HG02981 (cell line): ENCODE data around the gene KDM4F.
A peak's percentile ranks its signal among the peaks of the same experiment; 100 is the strongest.

ENCODE experiments used
- ATAC-seq: cut with Tn5 transposase; IDR thresholded peaks from one replicate; pipeline ENCODE4 v1.9.1; 2021; ENCODE audit warnings: mild to moderate bottlenecking, moderate library complexity; ENCODE audit not compliant: unreplicated experiment

Gene KDM4F

DNA sequence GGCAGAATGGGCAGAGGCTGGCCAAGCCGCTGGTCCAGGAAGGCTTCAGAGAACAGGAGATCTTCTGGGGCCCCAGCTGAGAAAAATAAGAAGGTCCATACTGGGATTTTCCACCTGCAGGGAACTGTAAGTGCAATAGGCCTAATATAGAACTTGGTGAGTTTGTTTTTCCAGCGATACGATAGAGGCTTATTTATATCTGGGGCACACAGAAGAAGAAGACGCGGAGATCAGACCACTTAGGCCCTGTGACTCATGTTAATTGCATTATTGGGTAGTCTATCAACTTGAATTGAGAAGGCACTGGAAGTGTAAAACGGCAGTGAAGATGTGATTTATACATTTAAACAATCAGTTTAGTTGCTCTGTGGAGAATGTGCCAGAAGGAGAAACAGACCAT, 9.8 kb downstream of the KDM4F start:
- no peak for ATAC-seq

DNA sequence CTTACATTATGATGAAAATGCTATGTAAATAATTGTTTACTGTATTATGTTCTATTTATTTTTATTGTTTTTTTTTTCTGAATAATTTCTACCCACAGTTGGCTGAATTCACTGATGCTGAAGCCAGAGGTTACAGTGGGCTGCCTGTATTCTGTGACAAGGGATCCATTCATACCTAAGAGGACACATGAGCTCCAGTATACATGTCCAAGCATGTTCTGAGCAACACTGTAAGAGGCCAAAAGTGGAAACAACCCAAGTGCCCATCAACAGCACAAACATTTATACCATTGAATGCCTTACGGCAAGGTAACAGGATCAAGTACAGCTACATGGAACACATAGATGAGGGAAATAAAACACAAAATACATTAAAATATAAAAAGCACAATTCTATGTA, 16.1 kb downstream of the KDM4F start:
- no peak for ATAC-seq

- ATAC-seq, result peak; percentile 29
Observed at GRCh38 chr11:95066716-95067038, 17.5 kb downstream of the KDM4F start, which contains the start of gene SRSF8. SRSF8 (plus strand) TSS chr11:95066919; CDS start chr11:95067227, 308 bp downstream.

DNA sequence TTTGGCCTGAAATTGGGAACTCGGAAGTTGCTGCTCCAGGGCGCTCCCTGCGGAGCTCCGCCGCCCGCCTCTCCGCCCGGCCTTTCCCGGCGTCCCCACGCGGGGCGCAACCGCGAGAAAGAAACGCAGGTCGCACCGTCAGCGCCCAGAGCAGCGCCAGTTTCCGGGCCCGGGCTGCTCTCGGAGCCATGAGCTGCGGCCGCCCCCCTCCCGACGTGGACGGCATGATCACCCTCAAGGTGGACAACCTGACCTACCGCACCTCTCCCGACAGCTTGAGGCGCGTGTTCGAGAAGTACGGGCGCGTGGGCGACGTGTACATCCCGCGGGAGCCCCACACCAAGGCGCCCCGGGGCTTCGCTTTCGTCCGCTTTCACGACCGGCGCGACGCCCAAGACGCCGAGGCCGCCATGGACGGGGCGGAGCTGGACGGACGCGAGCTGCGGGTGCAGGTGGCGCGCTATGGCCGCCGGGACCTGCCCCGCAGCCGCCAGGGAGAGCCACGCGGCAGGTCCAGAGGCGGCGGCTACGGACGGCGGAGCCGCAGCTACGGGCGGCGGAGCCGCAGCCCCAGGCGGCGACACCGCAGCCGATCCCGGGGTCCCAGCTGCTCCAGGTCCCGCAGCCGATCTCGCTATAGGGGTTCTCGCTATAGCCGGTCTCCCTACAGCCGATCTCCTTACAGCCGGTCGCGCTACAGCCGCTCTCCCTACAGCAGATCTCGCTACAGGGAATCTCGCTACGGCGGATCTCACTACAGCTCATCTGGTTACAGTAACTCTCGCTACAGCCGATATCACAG, 18.0 kb downstream of the KDM4F start:
- ATAC-seq, result peak; percentile 56

GRCh38 chr11:95067841-95068219, 18.6 kb downstream of the KDM4F start:
- no peak for ATAC-seq

GRCh38 chr11:95068549-95068948, 19.3 kb downstream of the KDM4F start:
- peak; percentile 72 for ATAC-seq

DNA sequence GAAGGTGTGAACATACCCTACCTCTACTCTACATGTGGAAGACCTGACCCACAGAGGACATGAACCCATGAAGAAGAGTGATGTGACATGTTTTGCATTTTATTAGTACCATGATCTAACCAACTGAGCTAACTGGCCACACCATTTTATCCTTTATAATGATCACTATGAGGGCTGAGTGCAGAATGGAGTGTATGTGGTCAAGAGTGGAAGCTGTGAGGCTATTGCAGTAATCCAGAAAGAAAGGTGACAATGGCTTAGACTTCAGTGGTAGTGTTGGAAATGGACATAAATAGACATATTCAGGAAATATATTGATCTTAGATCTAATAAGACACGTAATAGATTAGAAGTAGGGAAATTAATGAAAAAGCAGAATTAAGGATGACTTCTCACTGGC, 21.2 kb downstream of the KDM4F start:
- ATAC-seq, result no peak

GRCh38 chr11:95072948-95073347, 23.7 kb downstream of the KDM4F start:
- no peak for ATAC-seq

- no peak for ATAC-seq
Observed at GRCh38 chr11:95074792-95075563, 25.8 kb downstream of the KDM4F start.

GRCh38 chr11:95076416-95076815, 27.2 kb downstream of the KDM4F start:
- peak; percentile 81 for ATAC-seq

- no peak for ATAC-seq
Observed at GRCh38 chr11:95076981-95077380, 27.8 kb downstream of the KDM4F start.

DNA sequence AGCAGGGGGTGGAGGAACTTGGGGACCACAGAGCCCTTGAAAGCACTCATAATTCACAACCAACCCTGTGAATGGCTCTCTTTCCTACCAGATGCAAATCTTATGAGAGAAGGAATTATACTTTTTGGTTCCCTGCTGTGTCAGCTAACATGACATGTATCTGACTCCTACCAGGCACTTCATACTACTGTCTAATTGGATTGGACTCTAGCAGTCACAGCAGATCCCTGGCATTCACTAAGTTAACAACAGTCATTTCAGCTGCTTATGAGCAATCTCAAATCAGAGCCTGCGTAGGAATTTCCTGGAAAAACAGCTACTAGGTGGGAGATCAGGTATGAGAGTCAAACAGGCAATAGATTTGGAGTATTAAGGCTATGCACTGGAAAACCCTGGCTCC, 29.3 kb downstream of the KDM4F start:
- ATAC-seq, result no peak

GRCh38 chr11:95081010-95081409, 31.8 kb downstream of the KDM4F start:
- no peak for ATAC-seq

DNA sequence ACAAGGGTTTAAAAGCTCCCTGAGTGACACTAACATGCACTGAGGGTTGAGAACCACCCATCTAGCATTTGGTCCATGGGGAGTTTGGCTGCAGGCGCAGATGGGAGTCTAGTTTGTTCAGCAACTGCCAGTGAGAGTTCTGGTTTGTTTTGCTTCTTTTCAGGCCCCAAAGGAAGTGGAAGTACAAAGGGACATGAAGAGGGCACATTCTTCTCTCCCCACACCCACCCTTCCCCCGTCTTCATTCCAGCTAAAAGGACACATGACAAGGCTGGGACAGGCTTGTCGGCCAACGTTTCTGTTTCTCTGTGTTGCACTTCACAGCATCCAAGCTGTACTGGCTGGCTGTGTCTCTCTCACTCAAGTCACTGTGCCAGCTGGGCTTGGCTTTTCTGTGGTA, 32.2 kb downstream of the KDM4F start:
- no peak for ATAC-seq

- ATAC-seq, result no peak
Observed at GRCh38 chr11:95082576-95083001, 33.4 kb downstream of the KDM4F start.

DNA sequence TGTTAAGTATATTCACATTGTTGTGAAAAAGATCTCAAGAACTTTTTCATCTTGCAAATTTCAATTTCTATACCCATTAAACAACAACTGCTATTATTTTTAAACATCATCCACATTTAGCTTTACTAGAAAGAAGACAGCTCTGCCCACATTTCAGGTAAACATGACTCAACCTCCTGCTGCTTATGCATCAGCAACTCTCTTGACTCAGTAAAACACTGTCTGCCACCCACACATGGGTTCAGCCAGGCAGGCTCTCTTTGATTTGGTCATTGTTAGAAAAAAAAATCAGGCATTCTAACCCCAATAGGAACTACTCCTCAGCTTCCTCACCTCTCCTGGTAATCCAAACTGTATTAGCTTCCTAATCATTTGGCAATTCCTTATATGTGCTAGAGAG, 35.3 kb downstream of the KDM4F start:
- no peak for ATAC-seq

GRCh38 chr11:95085117-95085816, 36.0 kb downstream of the KDM4F start:
- ATAC-seq, result no peak

- ATAC-seq, result no peak
Observed at GRCh38 chr11:95086151-95086550, 36.9 kb downstream of the KDM4F start.

DNA sequence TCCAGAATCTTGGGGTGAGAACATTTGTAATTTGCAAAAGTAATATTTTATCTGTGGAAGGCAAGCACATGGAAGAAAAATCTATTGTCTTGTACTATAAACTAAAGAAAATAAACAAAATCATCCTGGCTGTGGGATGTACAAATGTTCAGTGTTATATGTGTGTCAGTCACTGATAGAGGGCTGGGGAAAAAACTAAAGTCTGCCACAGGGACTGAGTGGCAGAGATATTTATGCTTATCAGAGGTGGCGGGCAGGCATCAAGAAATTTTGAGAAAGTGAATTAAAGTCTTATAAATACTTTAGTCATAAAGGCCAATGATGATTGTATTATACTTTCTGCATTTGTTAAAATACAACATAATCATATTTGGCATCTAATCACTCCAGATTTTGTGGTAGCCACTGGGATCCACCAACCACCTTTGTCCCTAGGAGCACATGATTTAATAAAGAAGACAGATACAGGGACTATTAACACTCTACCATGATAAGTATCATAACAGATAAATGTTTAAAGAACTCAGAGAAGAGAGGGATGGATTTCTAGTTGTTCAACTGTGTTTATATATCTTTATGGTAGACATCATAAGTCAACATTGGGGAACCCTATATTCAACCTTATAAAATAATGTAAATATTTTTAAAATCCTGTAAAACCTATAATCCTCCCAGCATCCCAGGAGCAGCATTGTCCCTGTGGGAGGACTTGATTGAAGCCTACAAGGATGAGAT, 37.8 kb downstream of the KDM4F start:
- no peak for ATAC-seq

GRCh38 chr11:95088946-95089619, 39.9 kb downstream of the KDM4F start:
- peak; percentile 47 for ATAC-seq
